Liver (tissue), 9 donors: ENCODE results near the gene PDYN. TPM values are rescaled to one million over a fixed set of nuclear protein-coding genes. Genes with fewer than 3 reads are reported as not detected.

Experiments used
- DNase-seq: peaks from one replicate; pipeline ENCODE4 v3.0.0-alpha.2; 2017; ENCODE audit warnings: low spot score
- H3K27ac ChIP-seq, 2 donors: one replicate each; pipeline ENCODE4 v1.7.0; 2013; ENCODE audit warnings: inconsistent platforms in 2 of 2, low read length in 2 of 2, control low read depth in 1 of 2, low read depth in 1 of 2, mild to moderate bottlenecking in 1 of 2
- H3K27me3 ChIP-seq, 4 donors: one replicate each; pipeline versions ENCODE4 v1.6.1 to v1.7.0; 2013; ENCODE audit warnings: low read length in 3 of 4, inconsistent platforms in 1 of 4, mild to moderate bottlenecking in 1 of 4, moderate library complexity in 1 of 4; ENCODE audit not compliant: control insufficient read depth in 4 of 4, insufficient read depth in 4 of 4
- H3K36me3 ChIP-seq, 4 donors: one replicate each; pipeline versions ENCODE4 v1.6.1 to v1.7.0; 2013; ENCODE audit warnings: low read length in 3 of 4, mild to moderate bottlenecking in 3 of 4, low read depth in 1 of 4, moderate library complexity in 1 of 4; ENCODE audit not compliant: control insufficient read depth in 4 of 4, insufficient read depth in 3 of 4
- H3K4me1 ChIP-seq, 4 donors: one replicate each; pipeline versions ENCODE4 v1.6.1 to v1.7.0; 2013; ENCODE audit warnings: low read length in 3 of 4, mild to moderate bottlenecking in 3 of 4, moderate library complexity in 1 of 4; ENCODE audit not compliant: control insufficient read depth in 4 of 4, insufficient read depth in 4 of 4
- H3K4me3 ChIP-seq, 3 donors: one replicate each; pipeline versions ENCODE4 v1.6.1 to v1.7.0; 2013; ENCODE audit warnings: low read length in 3 of 3, control low read depth in 1 of 3, low read depth in 1 of 3, mild to moderate bottlenecking in 1 of 3
- H3K9ac ChIP-seq, 2 donors: one replicate each; pipeline ENCODE4 v1.7.0; 2013; ENCODE audit warnings: low read length in 2 of 2, mild to moderate bottlenecking in 2 of 2, moderate library complexity in 2 of 2, control low read depth in 1 of 2, low read depth in 1 of 2
- H3K9me3 ChIP-seq, 4 donors: one replicate each; pipeline versions ENCODE4 v1.6.1 to v1.7.0; 2013; ENCODE audit warnings: low read length in 3 of 4; ENCODE audit not compliant: control insufficient read depth in 4 of 4
- ATF3 ChIP-seq: IDR thresholded peaks from 2 replicates; pipeline ENCODE4 v1.6.1; 2016; ENCODE audit warnings: antibody characterized with exemption
- CTCF ChIP-seq: fragments of 150-350 bp; IDR thresholded peaks from 2 replicates; pipeline ENCODE4 v1.5.1; 2017; ENCODE audit warnings: improper control_type of control experiment, low read depth, low read length; ENCODE audit not compliant: missing input control
- EGR1 ChIP-seq, 2 donors: IDR thresholded peaks; 2 replicates each; pipeline ENCODE4 v1.6.1; 2016 to 2018; ENCODE audit warnings: antibody characterized with exemption in 2 of 2, low read depth in 2 of 2
- FOXA1 ChIP-seq: IDR thresholded peaks from 2 replicates; pipeline ENCODE4 v1.6.1; 2016; ENCODE audit warnings: antibody characterized with exemption
- FOXA2 ChIP-seq: IDR thresholded peaks from 2 replicates; pipeline ENCODE4 v1.6.1; 2016; ENCODE audit warnings: antibody characterized with exemption
- GABPA ChIP-seq, 2 donors: IDR thresholded peaks in 1 of 2; conservative IDR thresholded peaks in 1 of 2; 2 replicates each; pipeline ENCODE4 v1.6.1; 2016; ENCODE audit warnings: antibody characterized with exemption in 2 of 2, mild to moderate bottlenecking in 1 of 2, moderate library complexity in 1 of 2
- HNF4A ChIP-seq, 2 donors: conservative IDR thresholded peaks; 2 replicates each; pipeline ENCODE4 v1.6.1; 2016; ENCODE audit warnings: antibody characterized with exemption in 2 of 2, mild to moderate bottlenecking in 2 of 2
- HNF4G ChIP-seq: IDR thresholded peaks from 2 replicates; pipeline ENCODE4 v1.6.1; 2016; ENCODE audit warnings: antibody characterized with exemption
- RAD21 ChIP-seq, 2 donors: IDR thresholded peaks; 2 replicates each; pipeline ENCODE4 v1.6.1; 2016; ENCODE audit warnings: antibody characterized with exemption in 2 of 2, mild to moderate bottlenecking in 2 of 2
- REST ChIP-seq: IDR thresholded peaks from 2 replicates; pipeline ENCODE4 v1.6.1; 2016; ENCODE audit warnings: antibody characterized with exemption, mild to moderate bottlenecking
- RXRA ChIP-seq, 2 donors: IDR thresholded peaks; 2 replicates each; pipeline ENCODE4 v1.6.1; 2017 to 2018; ENCODE audit warnings: antibody characterized with exemption in 2 of 2, mild to moderate bottlenecking in 1 of 2
- SP1 ChIP-seq: IDR thresholded peaks from 2 replicates; pipeline ENCODE4 v1.6.1; 2018; ENCODE audit warnings: antibody characterized with exemption, mild to moderate bottlenecking
- TAF1 ChIP-seq: conservative IDR thresholded peaks from 2 replicates; pipeline ENCODE4 v1.6.1; 2016; ENCODE audit warnings: antibody characterized with exemption, mild to moderate bottlenecking
- YY1 ChIP-seq: IDR thresholded peaks from 2 replicates; pipeline ENCODE4 v1.6.1; 2016; ENCODE audit warnings: antibody characterized with exemption, mild to moderate bottlenecking
- WGBS: extraction: QIAGEN DNeasy Blood & Tissue Kit; methylation state at CpG from one replicate; pipeline ENCODE4 v1.1.7; 2013; 5-methylcytosine and 5-hydroxymethylcytosine counted together
- polyA plus RNA-seq, 2 donors: library from polyadenylated mRNA; stranded (reverse) in 1 of 2; unstranded in 1 of 2; fragments of 200-250 nt in 1 of 2; fragments of >200 nt in 1 of 2; fragmentation: Nextera tagmentation in 1 of 2; extraction: Ambion mirVana in 1 of 2; gene quantifications; one replicate each; pipeline versions ENCODE4 v1.2.1 to v1.2.3, GENCODE V29; 2013 to 2015
- total RNA-seq, 2 donors: library from RNA; depleted of rRNA; stranded (reverse); fragments of >200 nt; gene quantifications; one replicate each; pipeline ENCODE4 v1.2.3, GENCODE V29; 2014
- donor health status: healthy.
- donor health status: healthy.
- donor health status: healthy.
- donor health status: healthy.
- donor health status: healthy.

Gene PDYN
- total and polyA plus RNA-seq, 4 donors: not detected

GRCh38 chr20:1942061-1942460 lies 51.8 kb downstream of the PDYN start:
- 94% methylated on average over 7 of the region's 7 CpGs for WGBS
- Histone ChIP-seq H3K27ac (no peak overlapping the region), H3K4me3 (no peak overlapping the region), H3K9ac (no peak overlapping the region), H3K9me3 (no peaks in the 10 kb centered on the region), H3K36me3 (peaks cover 0 to 2% (median 0%) of the 10 kb centered on the region in 4 donors), H3K4me1 (peaks cover 36 to 84% (median 77%) of the 10 kb centered on the region in 4 donors), H3K27me3 (no peaks in the 10 kb centered on the region)
- TF ChIP-seq RAD21 (IDR thresholded peaks at IDR 0.05) (no peak), CTCF (no peak), ATF3 (no peak), FOXA1 (no peak), TAF1 (no peak), YY1 (no peak), REST (no peak), HNF4G (no peak), EGR1 (IDR thresholded peaks at IDR 0.05; ENCODE audit: low read depth in 2 of 2) (no peak), GABPA (IDR thresholded peaks at IDR 0.05 in 1 of 2, conservative IDR thresholded peaks at IDR 0.05 in 1 of 2) (no peak), FOXA2 (no peak)
- DNase-seq: no peak

GRCh38 chr20:1941226-1941625 lies 52.6 kb downstream of the PDYN start:
- 28% methylated on average over 8 of the region's 8 CpGs for WGBS
- Histone ChIP-seq H3K27ac (peak overlapping the region in 1 of 2 donors; percentile 35), H3K4me3 (no peak overlapping the region), H3K9me3 (no peaks in the 10 kb centered on the region), H3K9ac (no peak overlapping the region), H3K27me3 (no peaks in the 10 kb centered on the region), H3K36me3 (peaks cover 0 to 2% (median 0%) of the 10 kb centered on the region in 4 donors), H3K4me1 (peaks cover 39 to 85% (median 78%) of the 10 kb centered on the region in 4 donors)
- TF ChIP-seq CTCF (no peak), FOXA1 (no peak), SP1 (peak; percentile 19), RAD21 (IDR thresholded peaks at IDR 0.05) (peak in 1 of 2 donors; percentile 21), HNF4A (conservative IDR thresholded peaks at IDR 0.05) (peak in 1 of 2 donors; percentile 20), REST (no peak), ATF3 (no peak), HNF4G (no peak), RXRA (IDR thresholded peaks at IDR 0.05) (peak; percentile 12 to 27), GABPA (IDR thresholded peaks at IDR 0.05 in 1 of 2, conservative IDR thresholded peaks at IDR 0.05 in 1 of 2) (no peak)
- DNase-seq: no peak
